GM21737 (cell line): Measurements from ENCODE around the gene CRABP1.

Experiments
- ATAC-seq: cut with Tn5 transposase; IDR thresholded peaks from one replicate; pipeline ENCODE4 v1.9.1; 2021; ENCODE audit warnings: mild to moderate bottlenecking, moderate library complexity; ENCODE audit not compliant: unreplicated experiment

The CRABP1 gene

GRCh38 chr15:78340231-78341056, at the start of gene CRABP1:
TSS of gene CRABP1 (plus strand) at chr15:78340353. CDS start at chr15:78340429, 76 bp downstream.
- no peak for ATAC-seq

- ATAC-seq: no peak
Measured at GRCh38 chr15:78291052-78291451, 49.1 kb upstream of the CRABP1 start.

GRCh38 chr15:78291698-78292097, 48.5 kb upstream of the CRABP1 start:
- no peak for ATAC-seq

- no peak for ATAC-seq
Measured at GRCh38 chr15:78292219-78292618, 47.9 kb upstream of the CRABP1 start.

- peak; percentile 86 for ATAC-seq
Measured at GRCh38 chr15:78299101-78299930, 40.8 kb upstream of the CRABP1 start, which contains the start of gene SKIC8. TSS of gene SKIC8 (minus strand) at chr15:78299609. CDS start at chr15:78295686, 3,923 bp downstream.

GRCh38 chr15:78301326-78301725, 38.8 kb upstream of the CRABP1 start:
- no peak for ATAC-seq

GRCh38 chr15:78301828-78302227, 38.3 kb upstream of the CRABP1 start:
- no peak for ATAC-seq

- no peak for ATAC-seq
Measured at GRCh38 chr15:78302579-78303312, 37.4 kb upstream of the CRABP1 start.

- no peak for ATAC-seq
Measured at GRCh38 chr15:78304216-78305066, 35.7 kb upstream of the CRABP1 start.

GRCh38 chr15:78306176-78306774, 33.9 kb upstream of the CRABP1 start:
- ATAC-seq: no peak

- ATAC-seq: no peak
Measured at GRCh38 chr15:78307976-78308375, 32.2 kb upstream of the CRABP1 start.

GRCh38 chr15:78308422-78309032, 31.6 kb upstream of the CRABP1 start:
- ATAC-seq: no peak

- ATAC-seq: no peak
Measured at GRCh38 chr15:78311292-78311691, 28.9 kb upstream of the CRABP1 start.

- ATAC-seq: no peak
Measured at GRCh38 chr15:78312536-78312935, 27.6 kb upstream of the CRABP1 start.

GRCh38 chr15:78312957-78313356, 27.2 kb upstream of the CRABP1 start:
- ATAC-seq: no peak

GRCh38 chr15:78313383-78313782, 26.8 kb upstream of the CRABP1 start:
- no peak for ATAC-seq

GRCh38 chr15:78314181-78314581, 26.0 kb upstream of the CRABP1 start:
- no peak for ATAC-seq

- no peak for ATAC-seq
Measured at GRCh38 chr15:78315686-78316282, 24.4 kb upstream of the CRABP1 start.
